Suprapubic skin (tissue), 4 donors: ENCODE measurements around the gene CLECL1. TPM values are rescaled to one million over a fixed set of nuclear protein-coding genes. Genes with fewer than 3 reads are reported as not detected.

Source experiments
- DNase-seq, 2 donors: peaks; one replicate each; pipeline ENCODE4 v3.0.0-alpha.2; 2019; ENCODE audit warnings: low spot score in 2 of 2
- H3K27ac ChIP-seq: fragments of 200-600 bp; sonication (generic); one replicate; pipeline ENCODE4 v1.5.1; 2019
- H3K27me3 ChIP-seq: fragments of 200-600 bp; sonication (generic); one replicate; pipeline ENCODE4 v1.5.1; 2019
- H3K36me3 ChIP-seq: fragments of 200-600 bp; sonication (generic); one replicate; pipeline ENCODE4 v1.5.1; 2019
- H3K4me1 ChIP-seq: fragments of 200-600 bp; sonication (generic); one replicate; pipeline ENCODE4 v1.5.1; 2019
- H3K4me3 ChIP-seq: fragments of 200-600 bp; sonication (generic); one replicate; pipeline ENCODE4 v1.5.1; 2019; ENCODE audit warnings: mild to moderate bottlenecking
- H3K9me3 ChIP-seq: fragments of 200-600 bp; sonication (generic); one replicate; pipeline ENCODE4 v1.5.1; 2019
- EP300 ChIP-seq: sonication (generic); formaldehyde crosslinking; IDR thresholded peaks from one replicate; pipeline ENCODE4 v1.6.1; 2017; ENCODE audit warnings: antibody characterized with exemption
- POLR2A ChIP-seq, 2 donors: fragments of 450-650 bp; IDR thresholded peaks; one replicate each; pipeline ENCODE4 v1.6.1; 2017; ENCODE audit warnings: antibody characterized with exemption in 2 of 2, mild to moderate bottlenecking in 2 of 2, moderate library complexity in 2 of 2
- POLR2AphosphoS5 ChIP-seq, 3 donors: sonication (generic); formaldehyde crosslinking; IDR thresholded peaks; one replicate each; pipeline ENCODE4 v1.6.1; 2017; ENCODE audit warnings: antibody characterized with exemption in 3 of 3
- WGBS: methylation state at CpG from one replicate; pipeline ENCODE4 v1.1.5; 2018; 5-methylcytosine and 5-hydroxymethylcytosine counted together
- total RNA-seq, 4 donors: library from RNA; depleted of rRNA; stranded (reverse); fragments of >200 nt; gene quantifications; one replicate each; pipeline ENCODE4 v1.1.0, GENCODE V29; 2016
- TF ChIP-seq, protein P1 (sequence below), 2 donors: fragments of 200-600 bp in 1 of 2; fragments of 450-650 bp in 1 of 2; sonication (generic) in 1 of 2; IDR thresholded peaks; one replicate each; pipeline ENCODE4 v1.5.1; 2016 to 2019; ENCODE audit warnings: antibody characterized with exemption in 2 of 2, mild to moderate bottlenecking in 1 of 2, moderate library complexity in 1 of 2

The CLECL1 gene
- total RNA-seq, 4 donors from 2014 or later: not detected

DNA sequence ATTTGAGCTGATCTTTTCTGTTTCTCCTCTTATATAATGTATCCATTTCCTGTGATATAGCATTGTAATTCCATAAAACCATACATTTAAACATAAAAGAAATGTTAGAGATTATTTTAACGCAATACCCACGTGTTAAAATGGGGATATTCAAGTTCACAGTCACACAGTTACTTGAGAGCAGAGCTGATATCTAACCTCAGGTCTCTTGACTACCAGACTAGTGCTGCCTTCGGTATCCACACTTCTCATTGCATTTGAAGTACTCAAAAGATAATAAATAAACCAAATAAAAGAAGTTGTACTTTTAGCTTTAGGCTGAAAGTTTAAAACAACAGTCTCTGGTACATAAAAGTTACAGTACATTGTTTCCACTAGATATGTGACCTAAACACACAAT, 2.9 kb downstream of the CLECL1 start:
- Histone ChIP-seq H3K4me3 (no peak overlapping the region), H3K27me3 (no peaks in the 10 kb centered on the region), H3K27ac (no peak overlapping the region), H3K4me1 (no peaks in the 10 kb centered on the region), H3K36me3 (no peaks in the 10 kb centered on the region), H3K9me3 (no peaks in the 10 kb centered on the region)
- no peak for DNase-seq
- TF ChIP-seq EP300 (no peak), POLR2A (IDR thresholded peaks at IDR 0.05) (no peak), POLR2AphosphoS5 (IDR thresholded peaks at IDR 0.05) (no peak)
- TF ChIP-seq, protein P1, sequence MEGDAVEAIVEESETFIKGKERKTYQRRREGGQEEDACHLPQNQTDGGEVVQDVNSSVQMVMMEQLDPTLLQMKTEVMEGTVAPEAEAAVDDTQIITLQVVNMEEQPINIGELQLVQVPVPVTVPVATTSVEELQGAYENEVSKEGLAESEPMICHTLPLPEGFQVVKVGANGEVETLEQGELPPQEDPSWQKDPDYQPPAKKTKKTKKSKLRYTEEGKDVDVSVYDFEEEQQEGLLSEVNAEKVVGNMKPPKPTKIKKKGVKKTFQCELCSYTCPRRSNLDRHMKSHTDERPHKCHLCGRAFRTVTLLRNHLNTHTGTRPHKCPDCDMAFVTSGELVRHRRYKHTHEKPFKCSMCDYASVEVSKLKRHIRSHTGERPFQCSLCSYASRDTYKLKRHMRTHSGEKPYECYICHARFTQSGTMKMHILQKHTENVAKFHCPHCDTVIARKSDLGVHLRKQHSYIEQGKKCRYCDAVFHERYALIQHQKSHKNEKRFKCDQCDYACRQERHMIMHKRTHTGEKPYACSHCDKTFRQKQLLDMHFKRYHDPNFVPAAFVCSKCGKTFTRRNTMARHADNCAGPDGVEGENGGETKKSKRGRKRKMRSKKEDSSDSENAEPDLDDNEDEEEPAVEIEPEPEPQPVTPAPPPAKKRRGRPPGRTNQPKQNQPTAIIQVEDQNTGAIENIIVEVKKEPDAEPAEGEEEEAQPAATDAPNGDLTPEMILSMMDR (IDR thresholded peaks at IDR 0.05): no peak
- 83% methylated on average over 3 of the region's 3 CpGs for WGBS

DNA sequence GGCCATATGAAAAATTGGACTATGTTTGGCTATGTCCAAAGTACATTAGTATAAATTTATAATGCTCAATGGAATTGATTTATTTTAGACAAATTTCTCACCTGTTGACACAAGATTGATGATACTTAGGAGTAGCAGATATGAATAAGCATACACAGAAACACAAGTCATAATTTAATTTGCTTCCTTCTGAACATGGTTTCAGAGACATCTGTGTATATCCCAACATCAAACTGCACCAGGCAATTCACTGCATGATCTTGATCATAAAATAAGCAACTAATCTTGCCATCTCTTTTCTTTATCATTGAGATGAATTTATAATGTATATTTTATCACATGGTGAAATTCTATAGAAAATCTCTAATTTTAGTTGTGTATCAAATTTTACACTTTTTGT, 3.8 kb downstream of the CLECL1 start:
- TF ChIP-seq POLR2AphosphoS5 (IDR thresholded peaks at IDR 0.05) (no peak), EP300 (no peak), POLR2A (IDR thresholded peaks at IDR 0.05) (no peak)
- TF ChIP-seq, protein P1 (IDR thresholded peaks at IDR 0.05): no peak
- Histone ChIP-seq H3K27me3 (no peaks in the 10 kb centered on the region), H3K27ac (no peak overlapping the region), H3K4me1 (no peaks in the 10 kb centered on the region), H3K4me3 (no peak overlapping the region), H3K9me3 (no peaks in the 10 kb centered on the region), H3K36me3 (no peaks in the 10 kb centered on the region)
- DNase-seq: no peak

- Histone ChIP-seq H3K27me3 (no peaks in the 10 kb centered on the region), H3K36me3 (no peaks in the 10 kb centered on the region), H3K9me3 (no peaks in the 10 kb centered on the region), H3K4me3 (no peak overlapping the region), H3K4me1 (no peaks in the 10 kb centered on the region), H3K27ac (no peak overlapping the region)
- DNase-seq: no peak
- WGBS: 79% methylated on average over 1 of the region's 1 CpG
- TF ChIP-seq POLR2A (IDR thresholded peaks at IDR 0.05) (no peak), EP300 (no peak), POLR2AphosphoS5 (IDR thresholded peaks at IDR 0.05) (no peak)
- TF ChIP-seq, protein P1 (IDR thresholded peaks at IDR 0.05): no peak
Observed at GRCh38 chr12:9727813-9728212, 5.1 kb downstream of the CLECL1 start.

DNA sequence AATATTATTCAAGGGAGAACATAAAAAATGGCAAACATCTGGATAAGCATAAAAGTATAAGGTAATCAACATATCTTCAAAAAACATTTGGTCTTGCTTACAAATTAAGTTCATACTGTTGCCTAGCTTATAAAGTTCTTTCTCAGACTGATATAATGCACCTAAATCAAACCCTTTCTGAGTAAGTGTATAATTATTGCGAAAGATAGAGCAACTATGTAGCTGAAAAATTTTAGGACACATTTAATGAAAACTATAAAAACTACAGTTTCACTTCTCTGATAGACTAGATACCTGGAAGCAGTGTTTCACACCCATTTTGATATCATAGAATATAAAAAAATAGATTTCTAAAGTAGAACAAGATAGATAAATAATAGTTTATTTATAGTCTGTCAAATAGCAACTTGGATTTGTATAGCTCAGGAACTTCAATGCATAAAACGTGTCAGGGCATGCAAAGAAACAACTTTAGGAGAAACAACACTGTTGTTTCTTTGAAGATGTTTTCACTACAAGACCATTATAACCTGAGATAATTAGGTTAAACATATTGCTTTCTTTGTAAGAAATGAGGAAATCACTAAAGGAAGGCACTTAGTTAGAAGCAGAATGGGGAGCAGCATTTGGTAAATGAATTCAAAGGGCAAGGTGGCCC, 7.6 kb downstream of the CLECL1 start:
- DNase-seq: no peak
- Histone ChIP-seq H3K27me3 (no peaks in the 10 kb centered on the region), H3K4me3 (no peak overlapping the region), H3K4me1 (no peaks in the 10 kb centered on the region), H3K27ac (no peak overlapping the region), H3K36me3 (no peaks in the 10 kb centered on the region), H3K9me3 (no peaks in the 10 kb centered on the region)
- TF ChIP-seq, protein P1 (IDR thresholded peaks at IDR 0.05): no peak
- TF ChIP-seq EP300: no peak
- 63% methylated on average over 2 of the region's 2 CpGs for WGBS

- H3K27ac ChIP-seq: no peak overlapping the region
- H3K4me1 ChIP-seq: no peaks in the 10 kb centered on the region
- no peaks in the 10 kb centered on the region for H3K9me3 ChIP-seq
- H3K36me3 ChIP-seq: no peaks in the 10 kb centered on the region
- 94% methylated on average over 1 of the region's 1 CpG for WGBS
- DNase-seq: no peak
- no peaks in the 10 kb centered on the region for H3K27me3 ChIP-seq
- H3K4me3 ChIP-seq: no peak overlapping the region
- TF ChIP-seq POLR2A (IDR thresholded peaks at IDR 0.05) (no peak), EP300 (no peak), POLR2AphosphoS5 (IDR thresholded peaks at IDR 0.05) (no peak)
- TF ChIP-seq, protein P1 (IDR thresholded peaks at IDR 0.05): no peak
Observed at GRCh38 chr12:9724023-9724422, 8.9 kb downstream of the CLECL1 start.
